Measurements from ENCODE around the gene DOP1A.

The DOP1A gene

DNA sequence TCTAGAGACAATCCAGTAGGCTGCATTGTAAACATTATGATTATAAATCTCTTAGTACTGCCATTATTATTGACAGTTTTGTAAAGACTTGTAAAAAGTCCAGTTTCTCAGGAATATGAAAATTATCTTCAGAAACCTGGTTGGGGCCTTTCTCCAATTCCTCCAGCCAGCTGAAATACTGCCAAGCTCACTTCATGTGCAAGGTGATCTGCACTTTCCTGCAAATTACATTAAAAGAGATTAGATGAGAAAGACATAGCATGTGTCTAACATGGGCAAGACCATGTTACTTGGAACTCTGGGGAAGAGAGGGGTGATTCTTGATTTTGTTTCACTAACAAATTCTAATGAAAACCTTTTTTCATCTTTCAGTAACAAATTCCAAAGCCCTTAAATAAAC is 101.6 kb downstream of the DOP1A start:
- H3K27ac ChIP-seq, result no peak overlapping the region
- TF ChIP-seq, protein P1, sequence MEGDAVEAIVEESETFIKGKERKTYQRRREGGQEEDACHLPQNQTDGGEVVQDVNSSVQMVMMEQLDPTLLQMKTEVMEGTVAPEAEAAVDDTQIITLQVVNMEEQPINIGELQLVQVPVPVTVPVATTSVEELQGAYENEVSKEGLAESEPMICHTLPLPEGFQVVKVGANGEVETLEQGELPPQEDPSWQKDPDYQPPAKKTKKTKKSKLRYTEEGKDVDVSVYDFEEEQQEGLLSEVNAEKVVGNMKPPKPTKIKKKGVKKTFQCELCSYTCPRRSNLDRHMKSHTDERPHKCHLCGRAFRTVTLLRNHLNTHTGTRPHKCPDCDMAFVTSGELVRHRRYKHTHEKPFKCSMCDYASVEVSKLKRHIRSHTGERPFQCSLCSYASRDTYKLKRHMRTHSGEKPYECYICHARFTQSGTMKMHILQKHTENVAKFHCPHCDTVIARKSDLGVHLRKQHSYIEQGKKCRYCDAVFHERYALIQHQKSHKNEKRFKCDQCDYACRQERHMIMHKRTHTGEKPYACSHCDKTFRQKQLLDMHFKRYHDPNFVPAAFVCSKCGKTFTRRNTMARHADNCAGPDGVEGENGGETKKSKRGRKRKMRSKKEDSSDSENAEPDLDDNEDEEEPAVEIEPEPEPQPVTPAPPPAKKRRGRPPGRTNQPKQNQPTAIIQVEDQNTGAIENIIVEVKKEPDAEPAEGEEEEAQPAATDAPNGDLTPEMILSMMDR (IDR thresholded peaks at IDR 0.05), result no peak
- TF ChIP-seq ZFX (IDR thresholded peaks at IDR 0.05; ENCODE audit: borderline replicate concordance), result no peak

GRCh38 chr6:83169511-83169910 is 102.0 kb downstream of the DOP1A start:
- TF ChIP-seq ZFX (IDR thresholded peaks at IDR 0.05; ENCODE audit: borderline replicate concordance), result no peak
- TF ChIP-seq, protein P1 (IDR thresholded peaks at IDR 0.05), result no peak
- H3K27ac ChIP-seq, result no peak overlapping the region

GRCh38 chr6:83176246-83176645 is 108.8 kb downstream of the DOP1A start:
- TF ChIP-seq, protein P1 (IDR thresholded peaks at IDR 0.05), result no peak
- TF ChIP-seq ZFX (IDR thresholded peaks at IDR 0.05; ENCODE audit: borderline replicate concordance), result no peak
- H3K27ac ChIP-seq, result no peak overlapping the region

GRCh38 chr6:83180426-83180950 is 113.0 kb downstream of the DOP1A start:
- no peak overlapping the region for H3K27ac ChIP-seq
- TF ChIP-seq ZFX (IDR thresholded peaks at IDR 0.05; ENCODE audit: borderline replicate concordance), result no peak
- TF ChIP-seq, protein P1 (IDR thresholded peaks at IDR 0.05), result no peak

DNA sequence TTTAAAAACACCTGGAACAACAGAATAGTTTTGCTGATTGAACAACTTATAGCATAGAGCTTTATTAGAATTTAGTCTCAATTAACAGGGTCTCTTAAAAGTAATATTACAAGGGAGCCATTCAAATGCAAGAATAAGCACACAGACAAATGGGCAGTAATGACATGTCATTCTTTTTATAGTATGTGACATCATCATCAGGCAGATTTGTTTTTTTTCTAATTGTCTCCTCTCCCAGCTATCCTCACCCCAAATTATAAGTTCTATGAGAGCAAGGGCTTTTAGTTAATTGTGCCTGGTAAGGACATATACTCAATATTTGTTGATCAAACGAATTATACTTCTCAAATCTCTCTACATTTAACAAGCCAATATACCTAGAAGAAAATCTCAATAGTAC is 114.6 kb downstream of the DOP1A start:
- no peak overlapping the region for H3K27ac ChIP-seq
- no peak for TF ChIP-seq ZFX (IDR thresholded peaks at IDR 0.05; ENCODE audit: borderline replicate concordance)
- TF ChIP-seq, protein P1 (IDR thresholded peaks at IDR 0.05), result no peak

DNA sequence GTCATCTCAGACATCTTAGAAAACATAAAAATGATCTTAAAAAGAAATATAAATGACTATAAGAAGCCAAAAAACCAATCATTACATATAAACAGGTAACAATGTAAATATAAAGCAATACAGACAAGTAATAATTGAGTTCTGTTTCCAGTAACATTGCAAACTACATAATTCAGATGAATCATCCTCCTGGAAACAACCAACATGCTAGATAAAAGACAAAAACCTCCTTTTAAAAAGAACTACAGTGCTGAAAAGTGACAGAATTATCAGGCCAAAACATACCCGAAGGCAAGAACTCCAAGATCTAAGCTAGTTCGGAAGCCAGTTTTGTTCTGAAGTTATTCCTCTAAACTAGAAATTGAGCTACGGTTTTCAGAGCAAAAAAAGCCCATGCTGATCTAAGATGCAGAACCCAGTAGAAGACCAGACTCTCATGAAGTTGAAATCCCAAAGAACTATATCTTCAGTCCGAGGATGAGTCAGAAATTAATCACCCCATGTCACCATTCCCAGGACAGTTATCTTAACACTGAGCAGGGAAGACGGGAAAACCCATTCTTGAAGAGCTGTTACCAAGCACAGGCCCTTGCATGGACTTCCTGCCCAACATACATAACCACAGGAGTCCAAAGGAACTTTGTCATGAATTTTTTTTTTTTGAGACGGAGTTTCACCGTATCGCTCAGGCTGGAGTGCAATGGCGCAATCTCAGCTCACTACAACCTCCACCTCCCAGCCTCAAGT is 115.8 kb downstream of the DOP1A start:
- no peak overlapping the region for H3K27ac ChIP-seq
- TF ChIP-seq, protein P1 (IDR thresholded peaks at IDR 0.05), result no peak
- TF ChIP-seq ZFX (IDR thresholded peaks at IDR 0.05; ENCODE audit: borderline replicate concordance), result no peak

GRCh38 chr6:83185096-83185495 is 117.6 kb downstream of the DOP1A start:
- no peak overlapping the region for H3K27ac ChIP-seq
- no peak for TF ChIP-seq ZFX (IDR thresholded peaks at IDR 0.05; ENCODE audit: borderline replicate concordance)
- TF ChIP-seq, protein P1 (IDR thresholded peaks at IDR 0.05), result no peak

Measured in 22Rv1 (cell line).